Measurements from ENCODE around the gene MYBPHL. TPM values are rescaled to one million over a fixed set of nuclear protein-coding genes. Genes with fewer than 3 reads are reported as not detected.

Gene MYBPHL
- polyA plus RNA-seq, 1 experiment: not detected

DNA sequence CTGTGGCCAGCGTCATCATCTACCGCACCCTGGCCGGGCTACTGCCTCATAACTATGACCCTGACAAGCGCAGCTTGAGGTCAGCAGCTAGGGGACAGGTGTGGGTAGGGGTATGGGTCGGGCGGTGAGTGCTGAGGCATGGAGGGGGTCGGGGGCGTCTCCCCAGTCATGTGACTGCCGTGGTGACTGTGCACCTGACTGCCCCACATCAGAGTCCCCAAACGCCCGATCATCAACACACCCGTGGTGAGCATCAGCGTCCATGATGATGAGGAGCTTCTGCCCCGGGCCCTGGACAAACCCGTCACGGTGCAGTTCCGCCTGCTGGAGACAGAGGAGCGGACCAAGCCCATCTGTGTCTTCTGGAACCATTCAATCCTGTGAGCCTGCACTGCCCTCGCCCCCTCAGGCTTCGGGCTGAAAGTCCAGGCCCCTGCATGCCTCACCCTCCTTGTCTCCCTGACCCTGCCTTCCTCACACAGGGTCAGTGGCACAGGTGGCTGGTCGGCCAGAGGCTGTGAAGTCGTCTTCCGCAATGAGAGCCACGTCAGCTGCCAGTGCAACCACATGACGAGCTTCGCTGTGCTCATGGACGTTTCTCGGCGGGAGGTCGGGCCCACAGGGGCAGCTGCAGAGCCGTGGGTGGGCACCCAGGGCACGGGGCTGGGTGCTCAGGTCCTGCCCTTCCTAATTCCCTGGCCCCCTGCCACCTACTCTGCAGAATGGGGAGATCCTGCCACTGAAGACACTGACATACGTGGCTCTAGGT lies 37.4 kb downstream of the MYBPHL start:
- Histone ChIP-seq H3K27ac (ENCODE audit: low read depth, low read length) (no peak overlapping the region), H3K9me3 (ENCODE audit: control insufficient read depth, insufficient read depth, low read length) (peaks cover 18% of the 10 kb centered on the region), H3K27me3 (ENCODE audit: control insufficient read depth, insufficient read depth, low read length) (no peaks in the 10 kb centered on the region), H3K4me3 (ENCODE audit: low read depth, low read length) (no peak overlapping the region)
- ChIA-PET CTCF (no interaction called here), POLR2A (no interaction called here)
- no peak for TF ChIP-seq CTCF (IDR thresholded peaks at IDR 0.05; ENCODE audit: low read depth, low read length)
- no peak for DNase-seq (ENCODE audit: low read depth, low spot score)

DNA sequence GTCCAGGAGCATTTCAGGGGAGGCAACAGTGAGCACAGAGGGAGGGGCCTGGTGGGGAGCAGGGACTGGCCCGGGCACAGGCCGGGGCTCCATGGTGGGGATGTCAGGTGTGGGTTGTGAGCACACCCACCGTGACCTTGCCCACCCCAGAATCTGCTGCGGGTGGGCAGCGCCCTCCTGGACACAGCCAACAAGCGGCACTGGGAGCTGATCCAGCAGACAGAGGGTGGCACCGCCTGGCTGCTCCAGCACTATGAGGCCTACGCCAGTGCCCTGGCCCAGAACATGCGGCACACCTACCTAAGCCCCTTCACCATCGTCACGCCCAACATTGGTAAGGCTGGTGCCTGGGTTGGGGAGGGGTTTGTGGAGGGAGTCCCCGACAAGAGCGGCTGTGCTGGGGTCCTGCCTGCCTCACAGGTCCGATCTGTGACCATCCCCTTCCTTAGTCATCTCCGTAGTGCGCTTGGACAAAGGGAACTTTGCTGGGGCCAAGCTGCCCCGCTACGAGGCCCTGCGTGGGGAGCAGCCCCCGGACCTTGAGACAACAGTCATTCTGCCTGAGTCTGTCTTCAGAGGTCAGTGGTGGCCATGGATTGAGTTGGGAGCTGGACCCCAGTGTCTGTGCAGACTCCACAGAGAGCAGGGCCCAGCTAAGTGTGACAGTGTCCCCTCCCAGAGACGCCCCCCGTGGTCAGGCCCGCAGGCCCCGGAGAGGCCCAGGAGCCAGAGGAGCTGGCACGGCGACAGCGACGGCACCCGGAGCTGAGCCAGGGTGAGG lies 38.2 kb downstream of the MYBPHL start:
- Histone ChIP-seq H3K9me3 (ENCODE audit: control insufficient read depth, insufficient read depth, low read length) (peaks cover 18% of the 10 kb centered on the region), H3K4me3 (ENCODE audit: low read depth, low read length) (no peak overlapping the region), H3K27me3 (ENCODE audit: control insufficient read depth, insufficient read depth, low read length) (no peaks in the 10 kb centered on the region), H3K27ac (ENCODE audit: low read depth, low read length) (no peak overlapping the region)
- no peak for DNase-seq (ENCODE audit: low read depth, low spot score)
- ChIA-PET CTCF (interaction anchor here (0.6 kb wide), 1 partner anchor 131 kb away, joined by 3 read pairs; no protein-coding TSS in a partner anchor), POLR2A (no interaction called here)
- TF ChIP-seq CTCF (IDR thresholded peaks at IDR 0.05; ENCODE audit: low read depth, low read length): no peak

GRCh38 chr1:109267743-109268300 lies 39.0 kb downstream of the MYBPHL start:
- POLR2A ChIA-PET: no interaction called here
- DNase-seq (ENCODE audit: low read depth, low spot score): no peak
- Histone ChIP-seq H3K4me3 (ENCODE audit: low read depth, low read length) (no peak overlapping the region), H3K27ac (ENCODE audit: low read depth, low read length) (no peak overlapping the region), H3K27me3 (ENCODE audit: control insufficient read depth, insufficient read depth, low read length) (no peaks in the 10 kb centered on the region), H3K9me3 (ENCODE audit: control insufficient read depth, insufficient read depth, low read length) (peaks cover 18% of the 10 kb centered on the region)
- TF ChIP-seq CTCF (IDR thresholded peaks at IDR 0.05; ENCODE audit: low read depth, low read length): no peak
- CTCF ChIA-PET: no interaction called here

DNA sequence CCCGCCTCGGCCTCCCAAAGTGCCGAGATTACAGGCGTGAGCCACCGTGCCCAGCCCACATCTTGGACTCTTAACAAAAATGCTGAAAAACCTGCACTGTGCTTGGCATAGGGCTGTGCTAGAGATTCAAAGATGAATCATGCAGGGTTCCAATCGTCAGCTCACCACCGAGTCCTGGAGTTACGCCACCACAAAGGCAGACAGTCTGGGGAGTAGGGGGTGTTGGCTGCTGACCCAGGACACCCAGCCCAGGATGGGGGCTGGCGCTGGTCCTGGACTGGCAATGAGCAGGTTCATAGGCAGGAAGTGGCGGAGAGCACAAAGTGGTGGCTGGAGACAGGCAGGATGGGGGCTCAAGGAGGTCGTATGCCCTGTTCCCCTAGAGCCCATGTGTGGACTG lies 39.8 kb downstream of the MYBPHL start:
- H3K27ac ChIP-seq (ENCODE audit: low read depth, low read length): no peak overlapping the region
- DNase-seq (ENCODE audit: low read depth, low spot score): no peak
- CTCF ChIA-PET: interaction anchor here (0.9 to 1.6 kb wide), 3 partner anchors 10 to 265 kb away, joined by 3 to 4 read pairs (median 4); no protein-coding TSS in a partner anchor

More for the DNA sequence above, 39.8 kb downstream of the MYBPHL start:
- no peak for TF ChIP-seq CTCF (IDR thresholded peaks at IDR 0.05; ENCODE audit: low read depth, low read length)
- H3K9me3 ChIP-seq (ENCODE audit: control insufficient read depth, insufficient read depth, low read length): peaks cover 18% of the 10 kb centered on the region
- POLR2A ChIA-PET: interaction anchor here (0.8 kb wide), 1 partner anchor 16 kb away, joined by 3 read pairs; the partner anchor contains the start of gene PSRC1
- no peaks in the 10 kb centered on the region for H3K27me3 ChIP-seq (ENCODE audit: control insufficient read depth, insufficient read depth, low read length)
- H3K4me3 ChIP-seq (ENCODE audit: low read depth, low read length): no peak overlapping the region
